ENCODE data around the gene PRDM16. TPM values are rescaled to one million over a fixed set of nuclear protein-coding genes. Genes with fewer than 3 reads are reported as not detected.

PRDM16 gene
- total and polyA plus RNA-seq, 2 of the 8 experiments (the other 6 are each of a cell fraction or from before 2014, with no cell fraction given) = 0.39 to 0.43 TPM

- no peak for TF ChIP-seq CHD7 (IDR thresholded peaks at IDR 0.05; ENCODE audit: insufficient replicate concordance, low read length)
- TF ChIP-seq JUND (IDR thresholded peaks at IDR 0.05; ENCODE audit: low read length) = no peak
- TF ChIP-seq BACH1 (IDR thresholded peaks at IDR 0.05; ENCODE audit: low read length) = no peak
- TF ChIP-seq ATF3 (IDR thresholded peaks at IDR 0.05; ENCODE audit: insufficient read depth, low read depth, low read length) = no peak
- TF ChIP-seq CHD2 (IDR thresholded peaks at IDR 0.05; ENCODE audit: low read length) = no peak
- TF ChIP-seq CEBPB (IDR thresholded peaks at IDR 0.05; ENCODE audit: low read depth, low read length) = no peak
Observed at GRCh38 chr1:3094863-3095780, 26.1 kb downstream of the PRDM16 start (continued).

Data from H1 (cell line).